ENCODE data around the gene TTC6.
"Not testable (repeated sequence)": the region's sequence is repeated elsewhere in the genome, so short reads cannot be mapped to it uniquely, and the experiment has no call there.

DNA sequence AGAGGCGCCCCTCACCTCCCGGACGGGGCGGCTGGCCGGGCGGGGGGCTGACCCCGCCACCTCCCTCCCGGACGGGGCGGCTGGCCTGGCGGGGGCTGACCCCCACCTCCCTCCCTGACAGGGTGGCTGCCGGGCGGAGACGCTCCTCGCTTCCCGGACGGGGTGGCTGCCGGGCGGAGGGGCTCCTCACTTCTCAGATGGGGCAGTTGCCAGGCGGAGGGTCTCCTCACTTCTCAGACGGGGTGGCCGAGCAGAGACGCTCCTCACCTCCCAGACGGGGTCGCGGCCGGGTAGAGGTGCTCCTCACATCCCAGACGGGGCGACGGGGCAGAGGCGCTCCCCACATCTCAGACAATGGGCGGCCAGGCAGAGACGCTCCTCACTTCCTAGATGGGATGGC lies 39.8 kb upstream of the TTC6 start:
- TF ChIP-seq, protein P1, sequence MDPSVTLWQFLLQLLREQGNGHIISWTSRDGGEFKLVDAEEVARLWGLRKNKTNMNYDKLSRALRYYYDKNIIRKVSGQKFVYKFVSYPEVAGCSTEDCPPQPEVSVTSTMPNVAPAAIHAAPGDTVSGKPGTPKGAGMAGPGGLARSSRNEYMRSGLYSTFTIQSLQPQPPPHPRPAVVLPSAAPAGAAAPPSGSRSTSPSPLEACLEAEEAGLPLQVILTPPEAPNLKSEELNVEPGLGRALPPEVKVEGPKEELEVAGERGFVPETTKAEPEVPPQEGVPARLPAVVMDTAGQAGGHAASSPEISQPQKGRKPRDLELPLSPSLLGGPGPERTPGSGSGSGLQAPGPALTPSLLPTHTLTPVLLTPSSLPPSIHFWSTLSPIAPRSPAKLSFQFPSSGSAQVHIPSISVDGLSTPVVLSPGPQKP (IDR thresholded peaks at IDR 0.05; ENCODE audit: low read depth, low read length), result not testable (repeated sequence)
- TF ChIP-seq CTCF (IDR thresholded peaks at IDR 0.05); ZC3H11A (IDR thresholded peaks at IDR 0.05); CHD4 (IDR thresholded peaks at IDR 0.05; ENCODE audit: borderline replicate concordance); CEBPB (IDR thresholded peaks at IDR 0.05); SMC3 (IDR thresholded peaks at IDR 0.05); FOSL2 (IDR thresholded peaks at IDR 0.05); FOSL2 (CRISPR knock-in tag; IDR thresholded peaks at IDR 0.05): not testable (repeated sequence)
